OCI-LY7 (cell line): ENCODE measurements around the gene SDK2. TPM values are rescaled to one million over a fixed set of nuclear protein-coding genes. Genes with fewer than 3 reads are reported as not detected.
A peak's percentile ranks its signal among the peaks of the same experiment; 100 is the strongest.

ENCODE experiments used
- BruUV-seq: library from RNA; stranded (reverse); fragments of 400-500 nt; replicated peaks from 2 replicates; lab custom pipeline; 2021; lab: Mats Ljungman, UMichigan
- CTCF ChIA-PET: fragments of 300-600 bp; sonication (Branson Sonifier 250); formaldehyde crosslinking; loops from one replicate; lab custom pipeline; 2022; ENCODE audit warnings: antibody characterized with exemption; ENCODE audit not compliant: unreplicated experiment; lab: Charles Lee
- POLR2A ChIA-PET: fragments of 300-600 bp; sonication (Branson Sonifier 250); formaldehyde crosslinking; loops from one replicate; lab custom pipeline; 2022; ENCODE audit warnings: antibody characterized with exemption; lab: Charles Lee
- DNase-seq: peaks from one replicate; pipeline ENCODE4 v3.0.0-alpha.2; 2015; ENCODE audit warnings: low spot score
- H2AFZ ChIP-seq: fragments of 200-600 bp; sonication (generic), shearing (Covaris generic); 2 replicates; pipeline ENCODE4 v1.6.1; 2014; ENCODE audit warnings: mild to moderate bottlenecking, antibody characterized with exemption, low read length, moderate library complexity
- H3K27ac ChIP-seq: fragments of 200-600 bp; sonication (generic); 2 replicates; pipeline ENCODE4 v1.5.1; 2014; ENCODE audit warnings: mixed run types, low read depth, mild to moderate bottlenecking, moderate library complexity, low read length, inconsistent platforms; ENCODE audit not compliant: poor library complexity, severe bottlenecking
- H3K36me3 ChIP-seq: fragments of 200-600 bp; sonication (generic); 2 replicates; pipeline ENCODE4 v1.6.1; 2014; ENCODE audit warnings: mild to moderate bottlenecking, antibody characterized with exemption, low read length, moderate library complexity, mixed read lengths; ENCODE audit not compliant: insufficient read depth
- H3K4me1 ChIP-seq: fragments of 200-600 bp; sonication (generic); 2 replicates; pipeline ENCODE4 v1.5.1; 2014; ENCODE audit warnings: mild to moderate bottlenecking, low read length; ENCODE audit not compliant: insufficient read depth, poor library complexity, severe bottlenecking
- H3K4me2 ChIP-seq: fragments of 200-600 bp; sonication (generic); 2 replicates; pipeline ENCODE4 v1.6.1; 2014; ENCODE audit warnings: mild to moderate bottlenecking, low read length
- H3K4me3 ChIP-seq: fragments of 200-600 bp; sonication (generic); 2 replicates; pipeline ENCODE4 v1.5.1; 2014; ENCODE audit warnings: mild to moderate bottlenecking, low read depth, low read length; ENCODE audit not compliant: poor library complexity, severe bottlenecking
- H3K79me2 ChIP-seq: fragments of 200-600 bp; sonication (generic); 2 replicates; pipeline ENCODE4 v1.6.1; 2016; ENCODE audit warnings: low read depth, mild to moderate bottlenecking, low read length, moderate library complexity, mixed read lengths; ENCODE audit not compliant: insufficient read depth
- H3K9me2 ChIP-seq: fragments of 200-600 bp; sonication (generic); 2 replicates; pipeline ENCODE4 v1.6.1; 2016; ENCODE audit warnings: mild to moderate bottlenecking, low read length, mixed read lengths; ENCODE audit not compliant: insufficient read depth
- H3K9me3 ChIP-seq: fragments of 200-600 bp; sonication (generic); 2 replicates; pipeline ENCODE4 v1.6.1; 2014; ENCODE audit warnings: mild to moderate bottlenecking, mixed run types, low read length, mixed read lengths
- H4K20me1 ChIP-seq: fragments of 200-600 bp; sonication (generic); 2 replicates; pipeline ENCODE4 v1.6.1; 2014; ENCODE audit warnings: mild to moderate bottlenecking, antibody characterized with exemption, low read length, moderate library complexity, mixed read lengths; ENCODE audit not compliant: insufficient read depth
- CTCF ChIP-seq: fragments of 200-600 bp; sonication (generic); conservative IDR thresholded peaks from 2 replicates; pipeline ENCODE4 v1.5.1; 2014; ENCODE audit warnings: mild to moderate bottlenecking, antibody characterized with exemption, low read length, moderate library complexity, mixed read lengths
- EZH2phosphoT487 ChIP-seq: fragments of 200-600 bp; sonication (generic); IDR thresholded peaks from 2 replicates; pipeline ENCODE4 v1.6.1; 2018; ENCODE audit warnings: low read depth, borderline replicate concordance, mild to moderate bottlenecking, mixed run types, antibody characterized with exemption, low read length, moderate library complexity, mixed read lengths
- intact Hi-C: fragments of 100-400 bp; cut with micrococcal nuclease; formaldehyde crosslinking; loops from one replicate; pipeline ENCODE4 v1.10.0; 2022; ENCODE audit not compliant: unreplicated experiment
- total RNA-seq, 2 experiments: library from RNA; depleted of rRNA in 1 of 2; stranded (reverse); fragments of >200 nt in 1 of 2; shearing (Covaris generic) in 1 of 2; gene quantifications; 2 replicates each; pipeline ENCODE4 v1.2.3, GENCODE V29; 2014 to 2022

Gene SDK2
- total RNA-seq, 2 experiments from 2014 or later = 0.32 to 1.8 TPM

- peak; percentile 33 for DNase-seq
- Histone ChIP-seq H3K36me3 (no peaks in the 10 kb centered on the region), H3K4me1 (peaks cover 6% of the 10 kb centered on the region), H3K9me2 (no peaks in the 10 kb centered on the region), H3K27ac (no peak overlapping the region), H3K79me2 (no peaks in the 10 kb centered on the region), H3K4me3 (no peak overlapping the region), H3K4me2 (no peak overlapping the region), H4K20me1 (no peaks in the 10 kb centered on the region), H2AFZ (no peak overlapping the region), H3K9me3 (no peaks in the 10 kb centered on the region)
- ChIA-PET CTCF (interaction anchor here (0.7 kb wide), 1 partner anchor 57 kb away, joined by 3 read pairs; no protein-coding TSS in a partner anchor), POLR2A (interaction anchor here (0.5 kb wide), 1 partner anchor 266 kb away, joined by 3 read pairs; no protein-coding TSS in a partner anchor)
- intact Hi-C loops = loop anchor here (10.0 kb wide), 1 partner anchor 533 kb away; no protein-coding TSS in a partner anchor
- BruUV-seq = no TSS peak
- no peak for TF ChIP-seq EZH2phosphoT487
- no peak for TF ChIP-seq CTCF
Measured at GRCh38 chr17:73641826-73642600, 2.2 kb downstream of the SDK2 start.

- Histone ChIP-seq H4K20me1 (no peaks in the 10 kb centered on the region), H3K79me2 (no peaks in the 10 kb centered on the region), H3K4me3 (no peak overlapping the region), H2AFZ (no peak overlapping the region), H3K27ac (no peak overlapping the region), H3K9me2 (no peaks in the 10 kb centered on the region), H3K9me3 (no peaks in the 10 kb centered on the region), H3K4me2 (no peak overlapping the region), H3K4me1 (peaks cover 6% of the 10 kb centered on the region), H3K36me3 (no peaks in the 10 kb centered on the region)
- ChIA-PET POLR2A (interaction anchor here (0.8 kb wide), 1 partner anchor 9 kb away, joined by 3 read pairs; no protein-coding TSS in a partner anchor), CTCF (no interaction called here)
- intact Hi-C loops = loop anchor here (10.0 kb wide), 1 partner anchor 534 kb away; no protein-coding TSS in a partner anchor
- TF ChIP-seq EZH2phosphoT487 = no peak
- TF ChIP-seq CTCF = no peak
- no TSS peak for BruUV-seq
- DNase-seq = no peak
Measured at GRCh38 chr17:73640691-73641090, 3.6 kb downstream of the SDK2 start.

- H3K79me2 ChIP-seq = no peaks in the 10 kb centered on the region
- no peak for DNase-seq
- no peak for TF ChIP-seq CTCF
- no peak for TF ChIP-seq EZH2phosphoT487
- no peak overlapping the region for H2AFZ ChIP-seq
- H3K4me1 ChIP-seq = peaks cover 6% of the 10 kb centered on the region
- H3K27ac ChIP-seq = no peak overlapping the region
- ChIA-PET POLR2A (no interaction called here), CTCF (no interaction called here)
- H3K4me2 ChIP-seq = no peak overlapping the region
- H3K9me3 ChIP-seq = no peaks in the 10 kb centered on the region
- H3K9me2 ChIP-seq = no peaks in the 10 kb centered on the region
- no TSS peak for BruUV-seq
- intact Hi-C loops = loop anchor here (10.0 kb wide), 1 partner anchor 535 kb away; no protein-coding TSS in a partner anchor
- no peaks in the 10 kb centered on the region for H4K20me1 ChIP-seq
- no peaks in the 10 kb centered on the region for H3K36me3 ChIP-seq
- no peak overlapping the region for H3K4me3 ChIP-seq
Measured at GRCh38 chr17:73639932-73640331, 4.3 kb downstream of the SDK2 start.
